Stomach smooth muscle (tissue), 2 donors: ENCODE measurements around the gene METTL2A.
"Not testable (repeated sequence)": the region's sequence is repeated elsewhere in the genome, so short reads cannot be mapped to it uniquely, and the experiment has no call there.

Experiments
- H3K27ac ChIP-seq: one replicate; pipeline ENCODE4 v1.7.0; 2013; ENCODE audit warnings: mild to moderate bottlenecking, low read length, inconsistent platforms
- H3K27me3 ChIP-seq, 2 donors: one replicate each; pipeline ENCODE4 v1.7.0; 2013; ENCODE audit warnings: low read length in 2 of 2; ENCODE audit not compliant: insufficient read depth in 2 of 2, control insufficient read depth in 1 of 2
- H3K36me3 ChIP-seq, 2 donors: one replicate each; pipeline ENCODE4 v1.7.0; 2013; ENCODE audit warnings: low read length in 2 of 2; ENCODE audit not compliant: control insufficient read depth in 2 of 2, insufficient read depth in 2 of 2
- H3K4me1 ChIP-seq: one replicate; pipeline ENCODE4 v1.7.0; 2013; ENCODE audit warnings: low read length; ENCODE audit not compliant: control insufficient read depth, insufficient read depth
- H3K4me3 ChIP-seq, 2 donors: one replicate each; pipeline ENCODE4 v1.7.0; 2013; ENCODE audit warnings: low read length in 2 of 2
- H3K9ac ChIP-seq, 2 donors: one replicate each; pipeline ENCODE4 v1.7.0; 2013; ENCODE audit warnings: low read length in 2 of 2, mild to moderate bottlenecking in 1 of 2
- H3K9me3 ChIP-seq, 2 donors: one replicate each; pipeline ENCODE4 v1.7.0; 2013; ENCODE audit warnings: low read length in 2 of 2; ENCODE audit not compliant: control insufficient read depth in 2 of 2
- donor health status: healthy.
- donor health status: Pancreatic carcinoma.

Gene METTL2A

DNA sequence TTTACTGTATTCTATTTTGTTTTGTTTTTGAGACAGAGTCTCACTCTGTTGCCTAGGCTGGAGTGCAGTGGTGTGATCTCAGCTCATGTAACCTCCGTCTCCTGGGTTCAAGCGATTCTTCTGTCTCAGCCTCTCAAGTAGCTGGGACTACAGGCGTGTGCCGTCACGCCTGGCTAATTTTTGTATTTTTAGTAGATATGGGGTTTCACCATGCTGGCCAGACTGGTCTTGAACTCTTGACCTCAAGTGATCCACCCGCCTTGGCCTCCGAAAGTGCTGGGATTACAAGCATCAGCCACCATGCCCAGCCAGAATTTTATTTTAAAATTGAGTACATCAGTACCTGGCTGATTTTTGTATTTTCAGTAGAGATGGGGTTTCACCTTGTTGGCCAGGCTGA lies 70.4 kb downstream of the METTL2A start:
- not testable (repeated sequence) for H3K36me3 ChIP-seq, H3K27ac ChIP-seq, H3K4me1 ChIP-seq, H3K9ac ChIP-seq, H3K4me3 ChIP-seq, H3K27me3 ChIP-seq, H3K9me3 ChIP-seq

DNA sequence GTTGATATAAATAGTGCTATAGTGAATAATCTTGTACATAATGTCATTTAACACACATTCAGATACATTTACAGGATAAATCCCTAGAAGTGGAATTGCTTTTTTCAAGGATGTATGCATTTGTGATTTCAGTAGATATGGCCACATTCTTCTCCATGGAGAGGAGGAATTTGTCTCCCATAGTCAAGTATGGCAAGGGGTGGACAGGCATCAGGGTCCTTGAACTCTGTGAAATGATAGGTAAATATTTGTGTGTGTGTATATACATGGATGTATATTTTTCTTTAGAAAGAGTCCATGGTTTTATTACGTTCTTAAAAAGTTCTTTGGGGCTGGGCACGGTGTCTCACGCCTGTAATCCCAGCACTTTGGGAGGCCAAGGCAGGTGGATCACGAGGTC lies 72.6 kb downstream of the METTL2A start:
- H3K4me1 ChIP-seq, H3K9ac ChIP-seq, H3K27ac ChIP-seq, H3K9me3 ChIP-seq, H3K27me3 ChIP-seq, H3K4me3 ChIP-seq, H3K36me3 ChIP-seq: not testable (repeated sequence)

DNA sequence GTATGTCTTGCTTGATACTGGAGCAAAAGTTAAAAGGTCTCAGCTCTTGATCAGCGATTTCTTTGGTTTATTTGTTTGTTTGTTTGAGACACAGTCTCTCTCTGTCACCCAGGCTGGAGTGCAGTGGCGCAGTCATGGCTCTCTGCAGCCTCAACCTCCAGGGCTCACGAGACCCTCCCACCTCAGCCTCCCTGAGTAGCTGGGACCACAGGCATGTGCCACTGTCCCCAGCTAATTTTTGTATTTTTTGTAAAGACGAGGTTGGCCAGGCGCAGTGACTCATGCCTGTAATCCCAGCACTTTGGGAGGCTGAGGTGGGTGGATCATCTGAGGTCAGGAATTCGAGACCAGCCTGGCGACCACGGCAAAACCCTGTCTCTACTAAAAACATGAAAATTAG lies 75.1 kb downstream of the METTL2A start:
- not testable (repeated sequence) for H3K36me3 ChIP-seq, H3K4me1 ChIP-seq, H3K9me3 ChIP-seq, H3K9ac ChIP-seq, H3K27ac ChIP-seq, H3K4me3 ChIP-seq, H3K27me3 ChIP-seq
